CD8-positive, alpha-beta memory T cell (primary cell): ENCODE data around the gene CALM1. TPM values are rescaled to one million over a fixed set of nuclear protein-coding genes. Genes with fewer than 3 reads are reported as not detected.

Source experiments
- CTCF ChIA-PET: fragments of 350-600 bp; sonication (Branson Sonifier 250); formaldehyde crosslinking; loops from one replicate; lab custom pipeline; 2021; ENCODE audit warnings: antibody characterized with exemption; lab: Charles Lee
- POLR2A ChIA-PET: fragments of 350-600 bp; sonication (Branson Sonifier 250); formaldehyde crosslinking; loops from one replicate; lab custom pipeline; 2021; ENCODE audit warnings: antibody characterized with exemption; lab: Charles Lee
- DNase-seq, 5 donors: peaks; one replicate each; pipeline versions ENCODE4 v3.0.0 to v3.0.0-alpha.2; 2020 to 2022; ENCODE audit warnings: mixed read lengths in 1 of 5
- H3K27ac ChIP-seq: one replicate; pipeline ENCODE4 v1.7.0; 2013; ENCODE audit warnings: low read depth, mild to moderate bottlenecking, low read length, moderate library complexity
- H3K27me3 ChIP-seq: 2 replicates; pipeline ENCODE4 v1.7.0; 2013; ENCODE audit warnings: low read length, mild to moderate bottlenecking; ENCODE audit not compliant: insufficient read depth, poor library complexity, severe bottlenecking
- H3K36me3 ChIP-seq: 2 replicates; pipeline ENCODE4 v1.7.0; 2013; ENCODE audit warnings: mild to moderate bottlenecking, low read length, moderate library complexity; ENCODE audit not compliant: insufficient read depth
- H3K4me1 ChIP-seq: 2 replicates; pipeline ENCODE4 v1.7.0; 2013; ENCODE audit warnings: mild to moderate bottlenecking, low read length, moderate library complexity; ENCODE audit not compliant: insufficient read depth
- H3K4me3 ChIP-seq: 2 replicates; pipeline ENCODE4 v1.7.0; 2013; ENCODE audit warnings: mild to moderate bottlenecking, low read length
- H3K9me3 ChIP-seq: 2 replicates; pipeline ENCODE4 v1.7.0; 2013; ENCODE audit warnings: mild to moderate bottlenecking, low read length
- H3K27ac Mint-ChIP-seq, 8 donors: one replicate each; pipeline ENCODE4 v1.8.0; 2020 to 2021; ENCODE audit warnings: mixed read lengths in 8 of 8, mild to moderate bottlenecking in 6 of 8, inconsistent platforms in 3 of 8, moderate library complexity in 3 of 8
- H3K27me3 Mint-ChIP-seq, 2 donors: one replicate each; pipeline ENCODE4 v1.8.0; 2020 to 2021; ENCODE audit warnings: mixed read lengths in 2 of 2, mild to moderate bottlenecking in 1 of 2, moderate library complexity in 1 of 2
- H3K36me3 Mint-ChIP-seq, 3 donors: one replicate each; pipeline ENCODE4 v1.8.0; 2020 to 2021; ENCODE audit warnings: mixed read lengths in 3 of 3, inconsistent platforms in 1 of 3, mild to moderate bottlenecking in 1 of 3
- H3K4me1 Mint-ChIP-seq, 3 donors: one replicate each; pipeline ENCODE4 v1.8.0; 2020 to 2021; ENCODE audit warnings: mixed read lengths in 3 of 3, inconsistent platforms in 1 of 3, mild to moderate bottlenecking in 1 of 3
- H3K4me3 Mint-ChIP-seq, 7 donors: one replicate each; pipeline ENCODE4 v1.8.0; 2020 to 2021; ENCODE audit warnings: mixed read lengths in 7 of 7, mild to moderate bottlenecking in 6 of 7, moderate library complexity in 4 of 7, inconsistent platforms in 2 of 7
- H3K9me3 Mint-ChIP-seq, 5 donors: one replicate each; pipeline ENCODE4 v1.8.0; 2020 to 2022; ENCODE audit warnings: mixed read lengths in 5 of 5, mild to moderate bottlenecking in 3 of 5, moderate library complexity in 2 of 5, inconsistent platforms in 1 of 5
- polyA plus RNA-seq: library from polyadenylated mRNA; unstranded; fragments of 300-500 nt; fragmentation: Illumina TruSeq; gene quantifications from one replicate; pipeline ENCODE4 v1.2.3, GENCODE V29; 2021
- total RNA-seq, 2 experiments: library from RNA; stranded (reverse); gene quantifications; one replicate each; pipeline ENCODE4 v1.2.3, GENCODE V29; 2021

Gene CALM1
- total RNA-seq (100 to 1,000 TPM; 575 to 587 TPM), polyA plus RNA-seq (3,107 TPM)

DNA sequence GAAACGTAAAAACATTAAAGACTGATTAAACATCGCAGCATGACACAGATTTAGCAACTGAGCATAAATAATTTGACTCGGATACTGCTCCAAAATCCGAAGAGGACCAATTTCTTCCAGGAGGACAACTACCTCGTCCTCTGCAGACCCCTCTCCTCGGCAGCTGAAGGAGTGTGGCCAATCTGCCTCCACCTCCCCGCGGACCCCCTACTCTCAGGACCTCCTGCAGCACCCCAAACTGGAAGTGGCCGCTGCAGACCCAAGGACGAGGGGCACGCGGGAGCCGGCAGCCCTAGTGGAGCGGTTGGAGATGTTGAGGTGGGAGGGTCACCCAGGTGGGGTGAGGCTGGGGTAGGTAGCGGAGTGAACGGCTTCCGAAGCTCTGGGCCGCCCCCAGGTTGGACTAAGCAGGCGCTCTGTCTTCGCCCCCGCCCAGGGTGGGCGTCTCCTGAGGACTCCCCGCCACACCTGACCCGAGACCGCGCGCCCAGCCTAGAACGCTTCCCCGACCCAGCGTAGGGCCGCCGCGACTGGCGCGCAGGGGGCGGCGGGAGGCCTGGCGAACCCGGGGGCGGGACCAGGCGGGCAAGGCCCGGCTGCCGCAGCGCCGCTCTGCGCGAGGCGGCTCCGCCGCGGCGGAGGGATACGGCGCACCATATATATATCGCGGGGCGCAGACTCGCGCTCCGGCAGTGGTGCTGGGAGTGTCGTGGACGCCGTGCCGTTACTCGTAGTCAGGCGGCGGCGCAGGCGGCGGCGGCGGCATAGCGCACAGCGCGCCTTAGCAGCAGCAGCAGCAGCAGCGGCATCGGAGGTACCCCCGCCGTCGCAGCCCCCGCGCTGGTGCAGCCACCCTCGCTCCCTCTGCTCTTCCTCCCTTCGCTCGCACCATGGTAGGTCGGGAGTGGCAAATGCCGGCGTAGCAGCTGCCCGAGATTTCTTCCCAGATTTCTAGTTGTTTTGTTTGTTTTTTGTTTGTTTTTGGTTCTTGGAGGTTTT is at the start of gene CALM1:
TSS of gene CALM1 (plus strand) at position 689 of the 999 bp plus-strand sequence. CDS start at position 891, 202 bp downstream.
- Histone ChIP-seq H3K27me3 (no peaks in the 10 kb centered on the region), H3K9me3 (no peaks in the 10 kb centered on the region), H3K27ac (peak within 1 kb of the TSS; percentile 94), H3K4me1 (peaks cover 34% of the 10 kb centered on the region), H3K4me3 (peak within 1 kb of the TSS; percentile 92), H3K36me3 (peaks cover 18% of the 10 kb centered on the region)
- Mint-ChIP-seq H3K27me3 (peaks cover 0 to 13% of the 10 kb centered on the region in 2 donors), H3K4me1 (peaks cover 38 to 40% (median 38%) of the 10 kb centered on the region in 3 donors), H3K36me3 (peaks cover 19 to 36% (median 23%) of the 10 kb centered on the region in 3 donors), H3K4me3 (peak within 1 kb of the TSS; percentile 95 to 100 (median 99)), H3K9me3 (no peaks in the 10 kb centered on the region), H3K27ac (peak within 1 kb of the TSS; percentile 88 to 97 (median 93))
- ChIA-PET POLR2A (interaction anchor here (0.9 to 10.5 kb wide), 5 partner anchors 13 to 664 kb away, joined by 3 to 345 read pairs (median 5); no protein-coding TSS in a partner anchor), CTCF (interaction anchor here (1.0 to 2.2 kb wide), 5 partner anchors 11 to 362 kb away, joined by 3 to 32 read pairs (median 4); no protein-coding TSS in a partner anchor)
- DNase-seq, result peak; percentile 92 to 97 (median 95)

GRCh38 chr14:90348270-90348669 is 48.6 kb upstream of the CALM1 start:
- Histone ChIP-seq H3K27me3 (no peaks in the 10 kb centered on the region), H3K27ac (no peak overlapping the region), H3K36me3 (no peaks in the 10 kb centered on the region), H3K9me3 (no peaks in the 10 kb centered on the region), H3K4me3 (no peak overlapping the region), H3K4me1 (no peaks in the 10 kb centered on the region)
- Mint-ChIP-seq H3K27me3 (peaks cover 0 to 5% of the 10 kb centered on the region in 2 donors), H3K4me1 (no peaks in the 10 kb centered on the region), H3K27ac (no peak overlapping the region), H3K4me3 (no peak overlapping the region), H3K36me3 (no peaks in the 10 kb centered on the region), H3K9me3 (no peaks in the 10 kb centered on the region)
- POLR2A ChIA-PET, result no interaction called here
- CTCF ChIA-PET, result no interaction called here
- DNase-seq, result no peak

DNA sequence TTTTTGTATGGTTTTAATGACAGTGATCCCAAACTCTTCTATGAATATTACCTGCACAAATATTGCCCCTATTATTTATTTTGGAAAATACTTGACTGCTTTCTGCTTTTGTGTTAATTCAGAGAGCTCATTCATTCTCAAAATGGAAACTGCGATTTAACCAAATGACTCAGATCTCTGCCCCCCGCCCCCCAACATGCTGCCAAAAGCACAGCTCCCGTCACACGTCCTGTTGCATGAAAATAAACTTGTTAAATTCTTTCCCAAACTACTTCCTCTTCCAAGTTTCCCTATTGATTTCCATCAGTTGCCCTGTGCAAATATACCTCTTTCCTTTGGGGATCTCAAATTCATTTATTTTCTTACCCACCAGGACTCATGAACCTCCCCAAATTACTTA is 47.1 kb upstream of the CALM1 start:
- Mint-ChIP-seq H3K4me3 (no peak overlapping the region), H3K27ac (no peak overlapping the region), H3K36me3 (no peaks in the 10 kb centered on the region), H3K9me3 (no peaks in the 10 kb centered on the region), H3K4me1 (no peaks in the 10 kb centered on the region), H3K27me3 (peaks cover 5% of the 10 kb centered on the region in 2 donors)
- CTCF ChIA-PET, result interaction anchor here (0.7 kb wide), 1 partner anchor 9 kb away, joined by 3 read pairs; no protein-coding TSS in a partner anchor
- no peak overlapping the region for H3K4me3 ChIP-seq
- no peak overlapping the region for H3K27ac ChIP-seq
- no peaks in the 10 kb centered on the region for H3K9me3 ChIP-seq
- no peaks in the 10 kb centered on the region for H3K4me1 ChIP-seq
- no peaks in the 10 kb centered on the region for H3K27me3 ChIP-seq
- no peak for DNase-seq
- H3K36me3 ChIP-seq, result no peaks in the 10 kb centered on the region
- POLR2A ChIA-PET, result no interaction called here

DNA sequence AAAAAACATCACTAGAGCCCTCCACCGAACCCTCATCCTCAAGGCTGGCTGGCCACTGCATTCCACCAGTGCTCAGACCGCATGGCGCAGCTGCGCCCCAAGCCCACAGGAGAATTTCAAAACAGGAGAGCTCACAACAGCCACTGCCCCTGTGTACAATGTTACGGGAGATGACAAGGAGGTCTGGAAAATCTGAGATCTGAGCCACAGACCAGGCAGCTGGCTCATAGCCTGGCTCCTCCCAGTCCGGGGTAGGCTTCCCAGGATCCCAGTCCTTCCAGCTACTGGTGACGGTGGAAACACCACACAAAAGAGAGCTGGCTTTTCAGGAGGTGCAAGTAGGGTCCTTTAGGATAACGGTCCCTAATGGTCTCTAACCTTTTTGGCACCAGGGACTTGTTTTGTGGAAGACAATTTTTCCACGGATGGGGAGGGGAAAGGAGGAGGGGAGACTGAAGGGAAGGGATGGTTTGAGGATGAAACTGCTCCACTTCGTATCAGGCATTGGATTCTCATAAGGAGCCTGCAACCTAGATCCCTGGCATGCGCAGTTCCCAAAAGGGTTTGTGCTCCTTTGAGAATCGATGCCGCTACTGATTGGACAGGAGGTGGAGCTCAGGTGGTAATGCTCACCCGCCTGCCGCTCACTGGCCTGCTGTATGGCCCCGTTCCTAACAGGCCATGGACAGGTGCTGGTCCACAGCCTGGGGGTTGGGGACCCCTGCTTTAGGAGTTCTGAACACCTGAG is 42.1 kb upstream of the CALM1 start:
- no peaks in the 10 kb centered on the region for H3K36me3 Mint-ChIP-seq
- H3K36me3 ChIP-seq, result no peaks in the 10 kb centered on the region
- H3K27me3 ChIP-seq, result no peaks in the 10 kb centered on the region
- H3K9me3 ChIP-seq, result no peaks in the 10 kb centered on the region
- no peaks in the 10 kb centered on the region for H3K9me3 Mint-ChIP-seq
- peaks cover 11 to 32% of the 10 kb centered on the region in 2 donors for H3K27me3 Mint-ChIP-seq
- CTCF ChIA-PET, result no interaction called here
- H3K4me1 ChIP-seq, result no peaks in the 10 kb centered on the region
- H3K27ac Mint-ChIP-seq, result no peak overlapping the region
- no peak overlapping the region for H3K27ac ChIP-seq
- H3K4me3 ChIP-seq, result no peak overlapping the region
- POLR2A ChIA-PET, result no interaction called here
- H3K4me3 Mint-ChIP-seq, result no peak overlapping the region
- no peak for DNase-seq
- H3K4me1 Mint-ChIP-seq, result no peaks in the 10 kb centered on the region

GRCh38 chr14:90355540-90356518 is 41.0 kb upstream of the CALM1 start:
- Histone ChIP-seq H3K27me3 (no peaks in the 10 kb centered on the region), H3K4me3 (no peak overlapping the region), H3K9me3 (no peaks in the 10 kb centered on the region), H3K4me1 (no peaks in the 10 kb centered on the region), H3K36me3 (no peaks in the 10 kb centered on the region), H3K27ac (no peak overlapping the region)
- Mint-ChIP-seq H3K4me3 (no peak overlapping the region), H3K27ac (no peak overlapping the region), H3K36me3 (no peaks in the 10 kb centered on the region), H3K27me3 (peaks cover 12 to 36% of the 10 kb centered on the region in 2 donors), H3K9me3 (no peaks in the 10 kb centered on the region), H3K4me1 (no peaks in the 10 kb centered on the region)
- DNase-seq, result no peak
- POLR2A ChIA-PET, result interaction anchor here (0.5 kb wide), 1 partner anchor 352 kb away, joined by 3 read pairs; no protein-coding TSS in a partner anchor
- CTCF ChIA-PET, result no interaction called here

- H3K27me3 Mint-ChIP-seq, result peaks cover 10 to 40% of the 10 kb centered on the region in 2 donors
- ChIA-PET POLR2A (no interaction called here), CTCF (no interaction called here)
- H3K9me3 ChIP-seq, result no peaks in the 10 kb centered on the region
- no peak for DNase-seq
- no peaks in the 10 kb centered on the region for H3K36me3 Mint-ChIP-seq
- no peaks in the 10 kb centered on the region for H3K4me1 Mint-ChIP-seq
- H3K27ac Mint-ChIP-seq, result peak overlapping the region in 1 of 8 donors; percentile 19
- H3K27me3 ChIP-seq, result no peaks in the 10 kb centered on the region
- no peak overlapping the region for H3K4me3 ChIP-seq
- H3K9me3 Mint-ChIP-seq, result no peaks in the 10 kb centered on the region
- H3K4me3 Mint-ChIP-seq, result no peak overlapping the region
- H3K36me3 ChIP-seq, result no peaks in the 10 kb centered on the region
- no peaks in the 10 kb centered on the region for H3K4me1 ChIP-seq
- H3K27ac ChIP-seq, result no peak overlapping the region
These were observed 39.9 kb upstream of the CALM1 start for GRCh38 chr14:90356925-90357324.

- Histone ChIP-seq H3K27ac (no peak overlapping the region), H3K4me1 (no peaks in the 10 kb centered on the region), H3K36me3 (no peaks in the 10 kb centered on the region), H3K27me3 (no peaks in the 10 kb centered on the region), H3K4me3 (no peak overlapping the region), H3K9me3 (no peaks in the 10 kb centered on the region)
- H3K36me3 Mint-ChIP-seq, result no peaks in the 10 kb centered on the region
- ChIA-PET CTCF (interaction anchor here (1.2 kb wide), 1 partner anchor 9 kb away, joined by 3 read pairs; no protein-coding TSS in a partner anchor), POLR2A (no interaction called here)
- H3K27ac Mint-ChIP-seq, result no peak overlapping the region
- H3K4me3 Mint-ChIP-seq, result no peak overlapping the region
- H3K27me3 Mint-ChIP-seq, result peaks cover 12 to 51% of the 10 kb centered on the region in 2 donors
- H3K4me1 Mint-ChIP-seq, result no peaks in the 10 kb centered on the region
- H3K9me3 Mint-ChIP-seq, result no peaks in the 10 kb centered on the region
- DNase-seq, result no peak
These were observed 38.5 kb upstream of the CALM1 start for GRCh38 chr14:90358359-90358758.
